ENCODE results near the gene EFCAB7. TPM values are rescaled to one million over a fixed set of nuclear protein-coding genes. Genes with fewer than 3 reads are reported as not detected.
"Not testable (repeated sequence)": the region's sequence is repeated elsewhere in the genome, so short reads cannot be mapped to it uniquely, and the experiment has no call there.

Gene EFCAB7
- total RNA-seq, 4 donors from 2014 or later = 6.3 to 30.0 (median 11.2) TPM

DNA sequence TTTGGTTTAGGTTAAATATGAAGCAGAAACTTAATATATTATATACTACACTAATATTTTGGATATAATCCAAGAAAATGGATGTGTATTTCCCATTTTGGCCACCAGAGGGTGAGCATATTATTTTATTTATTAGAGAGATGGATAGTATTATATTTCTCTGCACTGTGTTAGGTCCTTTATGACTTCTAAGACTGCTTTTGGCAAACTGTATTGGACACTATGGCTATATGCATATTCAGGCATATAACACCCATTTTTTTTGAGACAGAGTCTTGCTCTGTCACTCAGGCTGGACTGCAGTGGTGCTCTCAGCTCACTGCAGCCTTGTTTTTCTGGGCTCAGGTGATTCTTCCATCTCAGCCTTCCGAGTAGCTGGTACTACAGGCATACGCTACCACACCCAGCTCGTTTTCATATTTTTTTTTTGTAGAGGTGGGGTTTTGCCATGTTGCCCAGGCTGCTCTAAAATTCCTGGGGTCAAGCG, 52.1 kb downstream of the EFCAB7 start:
- Histone ChIP-seq H3K27me3 (no peaks in the 10 kb centered on the region), H3K4me3 (no peak overlapping the region), H3K36me3 (peaks cover 0 to 4% of the 10 kb centered on the region in 2 donors), H3K4me1 (no peaks in the 10 kb centered on the region), H3K9me3 (no peaks in the 10 kb centered on the region), H3K27ac (no peak overlapping the region)
- ATAC-seq = no peak
- TF ChIP-seq EP300 (IDR thresholded peaks at IDR 0.05) = no peak
- TF ChIP-seq POLR2A (IDR thresholded peaks at IDR 0.05) = no peak
- TF ChIP-seq CTCF (IDR thresholded peaks at IDR 0.05) = peak; percentile 74 to 94 (median 74)
- peak; percentile 40 for TF ChIP-seq POLR2AphosphoS5 (IDR thresholded peaks at IDR 0.05)
- WGBS, 2 donors (ENCODE audit: low coverage in 1 of 2) = 42 to 62% methylated on average over 2 to 4 of the region's 4 CpGs

- ATAC-seq, H3K27ac ChIP-seq, H3K4me3 ChIP-seq, H3K27me3 ChIP-seq, H3K36me3 ChIP-seq: not testable (repeated sequence)
- Histone ChIP-seq H3K4me1 (peaks cover 0 to 12% (median 3%) of the 10 kb centered on the region in 3 donors), H3K9me3 (peaks cover 0 to 14% (median 0%) of the 10 kb centered on the region in 3 donors)
- 100% methylated on average over 1 of the region's 1 CpG for WGBS, 2 donors (ENCODE audit: low coverage in 1 of 2)
Observed at GRCh38 chr1:63586326-63586725, 63.0 kb downstream of the EFCAB7 start.

DNA sequence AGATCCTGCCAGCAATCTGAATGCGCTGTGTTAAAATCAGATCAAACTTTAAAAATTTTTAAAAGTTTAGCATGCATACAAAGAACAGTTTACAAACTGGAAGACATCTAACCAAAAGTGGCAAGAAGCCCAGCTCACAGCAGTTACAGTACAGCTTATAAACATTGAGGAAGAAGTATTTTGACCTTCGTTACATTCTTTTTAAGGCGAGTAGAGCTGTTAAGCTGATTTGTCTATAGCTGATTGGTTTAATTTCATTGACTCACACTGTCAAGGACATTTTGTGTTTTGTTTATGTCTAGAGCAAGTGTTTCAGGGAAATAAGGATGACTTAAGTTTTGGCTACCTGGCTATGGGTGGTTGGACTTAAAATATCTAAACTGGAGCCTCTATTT, 66.8 kb downstream of the EFCAB7 start:
- no peak for ATAC-seq
- no peaks in the 10 kb centered on the region for H3K36me3 ChIP-seq
- H3K27ac ChIP-seq = no peak overlapping the region
- 38 to 40% methylated on average over 2 to 3 of the region's 3 CpGs for WGBS, 2 donors (ENCODE audit: low coverage in 1 of 2)
- H3K27me3 ChIP-seq = no peaks in the 10 kb centered on the region
- peaks cover 0 to 30% (median 3%) of the 10 kb centered on the region in 3 donors for H3K4me1 ChIP-seq
- no peaks in the 10 kb centered on the region for H3K9me3 ChIP-seq
- no peak overlapping the region for H3K4me3 ChIP-seq
- peak; percentile 73 for TF ChIP-seq POLR2AphosphoS5 (IDR thresholded peaks at IDR 0.05)
- TF ChIP-seq POLR2A (IDR thresholded peaks at IDR 0.05) = no peak
- no peak for TF ChIP-seq EP300 (IDR thresholded peaks at IDR 0.05)
- TF ChIP-seq CTCF (IDR thresholded peaks at IDR 0.05) = no peak

DNA sequence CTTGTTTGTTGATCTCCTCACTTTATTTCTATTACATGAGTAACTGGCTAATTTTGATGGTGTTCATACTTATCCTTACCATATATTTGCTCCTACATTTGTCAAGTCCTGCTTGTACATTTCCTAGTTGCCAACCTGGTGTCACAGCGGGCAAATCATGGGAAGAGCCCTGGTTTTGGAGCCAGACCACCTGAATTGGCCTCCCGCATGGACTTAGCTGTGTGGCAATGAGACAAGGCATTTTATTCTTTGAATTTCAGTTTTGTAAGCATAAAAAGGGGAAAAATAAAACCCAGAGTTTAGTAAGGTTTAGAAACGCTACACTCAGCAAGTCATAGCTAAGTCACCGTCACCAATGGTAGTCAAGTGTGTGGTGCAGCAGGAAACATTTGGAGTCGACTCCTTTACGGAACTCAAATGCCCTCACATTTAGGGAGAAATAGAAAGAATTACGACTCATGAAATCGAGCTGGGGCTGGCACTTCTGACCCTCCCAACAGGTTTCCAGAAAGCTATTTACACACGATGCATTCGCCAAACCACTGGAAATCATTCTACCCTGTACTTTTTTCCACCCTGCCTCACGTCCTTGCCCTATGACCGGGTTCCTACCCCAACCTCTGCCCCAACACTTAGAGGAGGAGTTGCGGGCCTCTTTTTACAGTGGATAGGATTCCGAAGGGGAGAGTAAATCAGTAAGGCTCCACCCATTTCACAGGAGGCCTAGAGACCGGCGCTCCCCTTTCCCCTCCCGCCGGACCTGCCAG, 69.4 kb downstream of the EFCAB7 start:
- Histone ChIP-seq H3K9me3 (no peaks in the 10 kb centered on the region), H3K27ac (peak overlapping the region; percentile 41 to 94 (median 92)), H3K36me3 (no peaks in the 10 kb centered on the region), H3K4me3 (peak overlapping the region; percentile 56 to 95), H3K4me1 (peaks cover 0 to 32% (median 3%) of the 10 kb centered on the region in 3 donors), H3K27me3 (no peaks in the 10 kb centered on the region)
- 28 to 40% methylated on average over 8 to 14 of the region's 18 CpGs for WGBS, 2 donors (ENCODE audit: low coverage in 1 of 2)
- no peak for TF ChIP-seq CTCF (IDR thresholded peaks at IDR 0.05)
- TF ChIP-seq POLR2A (IDR thresholded peaks at IDR 0.05) = no peak
- no peak for TF ChIP-seq POLR2AphosphoS5 (IDR thresholded peaks at IDR 0.05)
- no peak for ATAC-seq

DNA sequence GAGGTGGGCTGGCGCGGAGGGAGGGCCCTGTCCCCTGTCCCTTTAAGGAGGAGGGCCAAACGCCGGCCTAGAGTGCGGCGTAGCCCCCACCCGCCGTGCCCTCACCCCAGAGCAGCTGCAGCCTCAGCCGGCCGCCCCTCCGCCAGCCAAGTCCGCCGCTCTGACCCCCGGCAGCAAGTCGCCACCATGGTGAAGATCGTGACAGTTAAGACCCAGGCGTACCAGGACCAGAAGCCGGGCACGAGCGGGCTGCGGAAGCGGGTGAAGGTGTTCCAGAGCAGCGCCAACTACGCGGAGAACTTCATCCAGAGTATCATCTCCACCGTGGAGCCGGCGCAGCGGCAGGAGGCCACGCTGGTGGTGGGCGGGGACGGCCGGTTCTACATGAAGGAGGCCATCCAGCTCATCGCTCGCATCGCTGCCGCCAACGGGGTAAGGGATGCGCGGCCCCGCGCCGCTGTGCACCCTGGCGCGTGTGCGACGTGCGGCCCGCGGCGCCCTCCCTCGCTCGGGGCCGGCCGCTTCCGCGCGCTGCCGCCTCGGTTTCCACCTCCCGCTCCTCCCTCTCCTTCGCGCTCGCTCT, 70.1 kb downstream of the EFCAB7 start, which contains the start of gene PGM1:
Gene PGM1 (plus strand): TSS at position 109 of the 583 bp plus-strand sequence. CDS start 78 bp downstream, at position 187.
- peaks cover 0 to 32% (median 3%) of the 10 kb centered on the region in 3 donors for H3K4me1 ChIP-seq
- WGBS, 2 donors (ENCODE audit: low coverage in 1 of 2) = no CpG with 5 or more reads among the region's 64 CpGs
- ATAC-seq = peak; percentile 87
- peak within 1 kb of the TSS; percentile 41 to 94 (median 92) for H3K27ac ChIP-seq
- no peaks in the 10 kb centered on the region for H3K27me3 ChIP-seq
- TF ChIP-seq POLR2AphosphoS5 (IDR thresholded peaks at IDR 0.05) (peak; percentile 8), CTCF (IDR thresholded peaks at IDR 0.05) (peak in 1 of 4 experiments; percentile 12), EP300 (IDR thresholded peaks at IDR 0.05) (no peak), POLR2A (IDR thresholded peaks at IDR 0.05) (peak in 1 of 2 donors; percentile 32)
- H3K36me3 ChIP-seq = no peaks in the 10 kb centered on the region
- H3K4me3 ChIP-seq = peak within 1 kb of the TSS; percentile 56 to 95
- no peaks in the 10 kb centered on the region for H3K9me3 ChIP-seq

All from gastroesophageal sphincter (tissue), 4 donors.